Stimulated activated CD8-positive, alpha-beta memory T cell treated with anti-CD3 and anti-CD28 coated beads, Interleukin-12 subunit alpha, Interleukin-12 subunit beta, amount 100 ng/mL, for 24 hours (primary cell): ENCODE measurements around the gene PC.
"Not testable (repeated sequence)": the region's sequence is repeated elsewhere in the genome, so short reads cannot be mapped to it uniquely, and the experiment has no call there.

Experiments used
- DNase-seq: peaks from one replicate; pipeline ENCODE4 v3.0.0-alpha.2; 2020; ENCODE audit errors: extremely low read depth

The PC gene

DNA sequence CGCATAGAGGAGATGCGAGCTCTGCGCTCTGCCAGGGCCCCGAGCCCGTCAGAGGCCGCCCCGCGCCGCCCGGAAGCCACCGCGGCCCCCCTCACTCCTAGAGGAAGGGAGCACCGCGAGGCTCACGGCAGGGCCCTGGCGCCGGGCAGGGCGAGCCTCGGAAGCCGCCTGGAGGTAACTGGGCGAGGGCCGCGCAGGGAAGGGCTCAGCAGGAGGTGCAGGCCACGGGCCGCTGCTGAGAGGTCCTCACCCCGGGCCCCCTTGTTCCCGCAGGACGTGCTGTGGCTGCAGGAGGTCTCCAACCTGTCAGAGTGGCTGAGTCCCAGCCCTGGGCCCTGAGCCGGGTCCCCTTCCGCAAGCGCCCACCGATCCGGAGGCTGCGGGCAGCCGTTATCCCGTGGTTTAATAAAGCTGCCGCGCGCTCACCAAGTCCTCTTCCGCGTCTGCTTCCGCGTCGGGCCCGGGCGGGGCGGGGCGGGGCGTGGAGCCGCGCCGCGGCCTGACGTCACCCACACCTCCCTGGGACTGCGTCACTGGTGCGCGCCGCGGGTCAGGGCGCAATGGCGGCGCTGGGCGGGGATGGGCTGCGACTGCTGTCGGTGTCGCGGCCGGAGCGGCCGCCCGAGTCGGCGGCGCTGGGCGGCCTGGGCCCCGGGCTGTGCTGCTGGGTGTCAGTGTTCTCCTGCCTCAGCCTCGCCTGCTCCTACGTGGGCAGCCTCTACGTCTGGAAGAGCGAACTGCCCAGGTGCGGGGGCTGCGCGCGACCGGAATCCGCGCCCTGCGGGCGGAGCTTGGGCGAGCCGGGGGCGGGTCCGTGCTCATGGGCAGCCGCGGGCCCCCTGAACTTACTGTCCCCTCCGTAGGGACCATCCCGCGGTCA lies 115.0 kb downstream of the PC start, which contains the start of gene RCE1:
Gene RCE1, plus strand, starts transcription at position 546 of the 880 bp plus-strand sequence. Its CDS starts 15 bp downstream, at position 561.
- peak; percentile 73 for DNase-seq

- no peak for DNase-seq
These were observed 115.7 kb downstream of the PC start for GRCh38 chr11:66842501-66842895.

- no peak for DNase-seq
These were observed 116.3 kb downstream of the PC start for GRCh38 chr11:66841861-66842260.

DNA sequence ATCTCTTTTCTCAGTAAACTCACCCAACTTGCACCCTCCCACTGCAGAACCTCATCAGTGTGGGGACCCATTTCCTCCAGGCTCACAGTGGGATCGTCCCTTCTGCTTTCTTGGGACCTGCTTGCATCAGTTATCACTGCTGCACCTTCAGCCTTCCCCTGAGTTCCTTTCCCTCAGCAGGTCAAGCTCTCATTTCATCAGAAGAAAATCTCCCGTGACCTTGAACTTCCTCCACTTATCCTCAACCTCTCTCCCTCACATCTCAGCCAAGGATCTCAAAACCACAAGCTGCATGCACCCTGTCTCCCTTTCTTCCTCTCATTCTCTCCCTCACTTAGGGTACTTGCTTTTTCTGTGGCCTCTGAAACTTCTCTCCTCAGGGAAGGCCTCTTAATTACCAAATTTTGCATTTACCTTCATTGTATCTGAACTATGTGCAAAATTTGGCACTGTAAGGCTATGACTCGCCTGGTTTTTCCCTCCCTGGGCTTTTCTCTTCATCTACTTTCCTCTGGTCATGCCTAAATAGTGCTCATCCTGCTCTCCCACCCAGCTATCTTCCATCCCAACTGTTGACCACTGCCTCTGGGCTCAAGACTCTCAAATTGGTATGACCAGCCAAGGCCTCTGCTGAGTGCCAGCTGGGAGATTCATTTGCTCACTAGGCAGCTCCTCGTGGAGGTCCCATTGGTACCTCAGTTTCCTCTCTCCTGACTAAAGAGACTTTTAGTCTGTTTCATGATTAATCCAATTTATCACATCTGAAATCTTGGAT lies 117.7 kb downstream of the PC start:
- DNase-seq, result no peak

- DNase-seq, result no peak
These were observed 122.3 kb downstream of the PC start for GRCh38 chr11:66835768-66836405.

- no peak for DNase-seq
These were observed 123.2 kb downstream of the PC start for GRCh38 chr11:66834943-66835342.

DNA sequence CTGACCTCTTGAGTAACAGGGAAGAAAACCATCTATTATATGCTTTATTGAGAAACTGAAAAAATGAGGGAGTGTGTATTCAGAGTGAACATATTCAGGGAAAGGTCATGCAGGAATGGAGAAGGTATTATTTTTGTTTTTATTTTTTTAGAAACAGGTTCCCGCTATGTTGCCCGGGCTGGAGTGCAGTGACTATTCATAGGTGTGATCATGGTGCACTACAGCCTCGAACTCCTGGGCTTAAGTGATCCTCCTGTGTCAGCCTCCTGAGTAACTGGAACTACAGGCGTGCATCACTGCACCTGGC lies 123.7 kb downstream of the PC start:
- DNase-seq, result no peak

DNA sequence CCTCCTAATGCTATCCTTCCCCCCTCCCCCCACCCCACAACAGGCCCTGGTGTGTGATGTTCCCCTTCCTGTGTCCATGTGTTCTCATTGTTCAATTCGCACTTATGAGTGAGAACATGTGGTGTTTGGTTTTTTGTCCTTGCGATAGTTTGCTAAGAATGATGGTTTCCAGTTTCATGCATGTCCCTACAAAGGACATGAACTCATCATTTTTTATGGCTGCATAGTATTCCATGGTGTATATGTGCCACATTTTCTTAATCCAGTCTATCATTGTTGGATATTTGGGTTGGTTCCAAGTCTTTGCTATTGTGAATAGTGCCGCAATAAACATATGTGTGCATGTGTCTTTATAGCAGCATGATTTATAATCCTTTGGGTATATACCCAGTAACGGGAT lies 133.6 kb downstream of the PC start:
- DNase-seq, result not testable (repeated sequence)

DNA sequence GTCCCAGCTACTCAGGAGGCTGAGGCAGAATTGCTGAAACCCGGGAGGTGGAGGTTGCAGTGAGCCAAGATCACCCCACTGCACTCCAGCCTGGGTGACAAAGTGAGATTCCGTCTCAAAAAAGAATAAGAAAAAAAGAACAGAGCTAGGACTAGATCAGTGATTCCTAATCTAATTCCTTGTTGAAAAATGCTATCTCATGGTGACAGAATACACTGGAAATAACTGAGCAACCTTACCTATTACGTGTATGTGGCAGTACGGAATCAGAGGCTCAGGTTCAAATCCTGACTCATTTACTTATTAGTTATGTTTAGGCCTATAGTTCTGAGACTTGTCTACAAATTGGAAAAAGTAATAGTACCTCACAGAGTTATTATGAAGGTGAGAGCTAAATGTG lies 134.5 kb downstream of the PC start:
- DNase-seq, result no peak

GRCh38 chr11:66820901-66821300 lies 137.3 kb downstream of the PC start:
- DNase-seq, result no peak

DNA sequence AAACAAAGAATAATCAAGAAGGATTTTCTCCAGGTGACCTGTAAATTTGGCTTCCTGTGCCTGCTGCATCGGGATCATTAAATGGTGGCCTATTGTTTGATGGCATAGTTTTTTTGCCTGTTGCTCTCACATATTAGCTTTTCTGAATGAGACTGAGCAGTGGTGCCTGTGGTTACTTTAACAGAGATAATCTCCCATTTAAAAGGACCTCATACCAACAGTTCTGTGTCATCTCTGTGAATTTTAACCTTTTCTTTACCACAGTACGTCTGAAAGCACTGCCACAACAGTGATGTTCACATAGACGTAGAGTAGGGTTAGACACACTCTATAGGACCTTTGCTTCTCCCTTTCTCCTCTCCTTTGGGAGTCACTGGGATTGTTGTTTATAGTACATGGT lies 137.8 kb downstream of the PC start:
- DNase-seq, result no peak

- no peak for DNase-seq
These were observed 139.8 kb downstream of the PC start for GRCh38 chr11:66818231-66818955.

DNA sequence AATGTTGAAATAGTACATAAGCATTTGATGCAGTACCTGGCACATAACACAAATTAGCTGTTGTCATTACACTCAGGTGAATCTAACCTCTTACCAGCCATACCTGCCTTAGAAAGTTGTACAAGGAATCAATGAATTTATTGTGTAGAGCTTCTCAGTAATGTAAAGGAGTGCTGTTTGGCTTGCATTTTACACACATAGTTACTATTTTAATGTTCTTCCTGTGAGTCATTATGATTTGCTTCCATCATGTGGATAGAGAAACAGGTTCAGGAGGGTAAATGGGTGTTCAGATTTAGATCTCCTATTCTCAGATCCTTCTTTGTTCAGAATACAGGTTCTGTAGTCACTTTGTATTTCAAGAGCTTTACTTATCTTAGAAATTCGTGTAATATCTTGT lies 142.5 kb downstream of the PC start:
- no peak for DNase-seq

- DNase-seq, result no peak
These were observed 143.5 kb downstream of the PC start for GRCh38 chr11:66814678-66815077.

GRCh38 chr11:66810576-66811185 lies 147.5 kb downstream of the PC start:
- DNase-seq, result no peak

- DNase-seq, result no peak
These were observed 148.6 kb downstream of the PC start for GRCh38 chr11:66809592-66809991.

- DNase-seq, result no peak
These were observed 157.3 kb downstream of the PC start for GRCh38 chr11:66800720-66801428.

GRCh38 chr11:66799815-66800214 lies 158.4 kb downstream of the PC start:
- DNase-seq, result not testable (repeated sequence)
